ENCODE data around the gene PACSIN2. TPM values are rescaled to one million over a fixed set of nuclear protein-coding genes. Genes with fewer than 3 reads are reported as not detected.

The PACSIN2 gene
- total RNA-seq, 1 experiment from 2014 or later = 70.5 TPM

GRCh38 chr22:42947211-42947990 lies 67.5 kb downstream of the PACSIN2 start:
- POLR2A ChIA-PET = interaction anchor here (0.6 to 0.9 kb wide), 2 partner anchors 16 to 68 kb away, joined by 3 read pairs; partner anchors contain the start of gene PACSIN2
- Mint-ChIP-seq H3K4me1 (peaks cover 51% of the 10 kb centered on the region), H3K27me3 (ENCODE audit: low read depth) (no peaks in the 10 kb centered on the region), H3K27ac (peak overlapping the region; percentile 59), H3K4me3 (no peak overlapping the region), H3K9me3 (no peaks in the 10 kb centered on the region), H3K36me3 (no peaks in the 10 kb centered on the region)
- TF ChIP-seq CBFB (CRISPR knock-in tag; IDR thresholded peaks at IDR 0.05; ENCODE audit: low read depth) (no peak), CDX4 (CRISPR knock-in tag; IDR thresholded peaks at IDR 0.05; ENCODE audit: borderline replicate concordance) (no peak), FOXP4 (CRISPR knock-in tag; IDR thresholded peaks at IDR 0.05) (no peak), IRF1 (CRISPR knock-in tag; IDR thresholded peaks at IDR 0.05) (no peak), SOX15 (CRISPR knock-in tag; IDR thresholded peaks at IDR 0.05) (no peak), USF1 (CRISPR knock-in tag; IDR thresholded peaks at IDR 0.05) (no peak), ATF3 (CRISPR knock-in tag; conservative IDR thresholded peaks at IDR 0.05) (no peak)
- 0 out of 2 replicates have a peak, but pooled peaks have one; percentile 9 for ATAC-seq
- CTCF ChIA-PET = interaction anchor here (1.1 to 1.5 kb wide), 5 partner anchors 37 to 113 kb away, joined by 3 to 6 read pairs (median 4); no protein-coding TSS in a partner anchor
- DNase-seq (ENCODE audit: low spot score) = no peak

- Mint-ChIP-seq H3K4me3 (no peak overlapping the region), H3K27me3 (ENCODE audit: low read depth) (no peaks in the 10 kb centered on the region), H3K9me3 (no peaks in the 10 kb centered on the region), H3K27ac (peak overlapping the region; percentile 59), H3K36me3 (no peaks in the 10 kb centered on the region), H3K4me1 (peaks cover 48% of the 10 kb centered on the region)
- ChIA-PET POLR2A (interaction anchor here (0.6 to 0.9 kb wide), 2 partner anchors 17 to 68 kb away, joined by 3 read pairs; partner anchors contain the start of gene PACSIN2), CTCF (interaction anchor here (0.6 to 1.4 kb wide), 5 partner anchors 26 to 114 kb away, joined by 3 to 6 read pairs (median 3); no protein-coding TSS in a partner anchor)
- DNase-seq (ENCODE audit: low spot score) (no peak), ATAC-seq (no peak)
- no peak for TF ChIP-seq OVOL2 (CRISPR knock-in tag; IDR thresholded peaks at IDR 0.05; ENCODE audit: borderline replicate concordance)
- TF ChIP-seq AFF4 (CRISPR knock-in tag; IDR thresholded peaks at IDR 0.05; ENCODE audit: borderline replicate concordance) = no peak
- no peak for TF ChIP-seq FOXK1 (CRISPR knock-in tag; IDR thresholded peaks at IDR 0.05)
- no peak for TF ChIP-seq ATF1 (CRISPR knock-in tag; IDR thresholded peaks at IDR 0.05)
- no peak for TF ChIP-seq ZBTB21 (CRISPR knock-in tag; IDR thresholded peaks at IDR 0.05; ENCODE audit: borderline replicate concordance)
- TF ChIP-seq FOXP1 (CRISPR knock-in tag; IDR thresholded peaks at IDR 0.05; ENCODE audit: borderline replicate concordance) = no peak
- TF ChIP-seq AR (CRISPR knock-in tag; IDR thresholded peaks at IDR 0.05) = no peak
- no peak for TF ChIP-seq ZMAT4 (CRISPR knock-in tag; IDR thresholded peaks at IDR 0.05)
Measured at GRCh38 chr22:42946546-42947198, 68.3 kb downstream of the PACSIN2 start.
